HepG2 (cell line): ENCODE results near the gene DOCK11. TPM values are rescaled to one million over a fixed set of nuclear protein-coding genes. Genes with fewer than 3 reads are reported as not detected.

Source experiments
- ATAC-seq: fragments of 200-7000 bp; cut with Tn5 transposase; 3 replicates; pipeline ENCODE4 v1.9.1; 2020; ENCODE audit warnings: mild to moderate bottlenecking, moderate library complexity
- BruUV-seq: library from RNA; stranded (reverse); fragments of 400-500 nt; replicated peaks from 2 replicates; lab custom pipeline; 2021; lab: Mats Ljungman, UMichigan
- CTCF ChIA-PET: fragments of 300-600 bp; formaldehyde crosslinking; extraction: SDS; loops from one replicate; lab custom pipeline; 2021; ENCODE audit warnings: low total read pairs, inconsistent platforms, low intra/inter-chr PET ratio; lab: Yijun Ruan, JAX
- POLR2A ChIA-PET: fragments of 350-600 bp; sonication (Branson Sonifier 250); formaldehyde crosslinking; loops from one replicate; lab custom pipeline; 2020; ENCODE audit warnings: antibody characterized with exemption, inconsistent platforms; lab: Yijun Ruan, JAX
- DNase-seq: peaks from one replicate; pipeline ENCODE4 v3.0.0-alpha.2; 2015; ENCODE audit warnings: low spot score
- FAIRE-seq: peaks from 3 replicates; lab custom pipeline; 2011; peaks lifted over from hg19 to GRCh38; lab: Jason Lieb, UNC
- H2AFZ ChIP-seq: one replicate; pipeline ENCODE4 v1.6.1; 2011; ENCODE audit warnings: low read length, inconsistent platforms
- H3K27ac ChIP-seq: fragments of 300-600 bp; 3 replicates; pipeline ENCODE4 v1.8.0; 2011; ENCODE audit warnings: mixed run types, mild to moderate bottlenecking, mixed read lengths, low read length, inconsistent platforms; ENCODE audit not compliant: insufficient read depth; ENCODE audit errors: extremely low read length
- H3K27me3 ChIP-seq, 2 experiments: fragments of 200-600 bp in 1 of 2; 2 replicates in 1 of 2; 3 replicates in 1 of 2; pipeline versions ENCODE4 v1.6.0 to v1.8.0; 2011; ENCODE audit warnings: low read length in 2 of 2, mild to moderate bottlenecking in 2 of 2, moderate library complexity in 2 of 2, inconsistent platforms in 1 of 2; ENCODE audit not compliant: insufficient read depth in 2 of 2, control insufficient read depth in 1 of 2
- H3K36me3 ChIP-seq, 2 experiments: fragments of 200-600 bp in 1 of 2; replicated peaks in 1 of 2; 2 replicates in 1 of 2; 3 replicates in 1 of 2; pipeline versions ENCODE4 v1.5.1 to v1.8.0; 2011; ENCODE audit warnings: low read length in 2 of 2, inconsistent platforms in 1 of 2; ENCODE audit not compliant: insufficient read depth in 2 of 2, control insufficient read depth in 1 of 2
- H3K4me1 ChIP-seq: 2 replicates; pipeline ENCODE4 v1.5.1; 2012; ENCODE audit warnings: low read length, inconsistent platforms; ENCODE audit not compliant: insufficient read depth
- H3K4me2 ChIP-seq: 2 replicates; pipeline ENCODE4 v1.6.0; 2011; ENCODE audit warnings: low read depth, low read length, inconsistent platforms
- H3K4me3 ChIP-seq, 3 experiments: fragments of 200-600 bp in 1 of 3; sonication (generic), shearing (Covaris generic) in 1 of 3; replicated peaks in 1 of 3; 2 replicates each; pipeline ENCODE4 v1.5.1; 2011 to 2016; ENCODE audit warnings: low read length in 3 of 3, inconsistent platforms in 2 of 3, low read depth in 2 of 3, mild to moderate bottlenecking in 2 of 3, control low read depth in 1 of 3, mixed read lengths in 1 of 3; ENCODE audit not compliant: insufficient read depth in 1 of 3
- H3K79me2 ChIP-seq: one replicate; pipeline ENCODE4 v1.6.1; 2011; ENCODE audit warnings: low read length, inconsistent platforms; ENCODE audit not compliant: insufficient read depth
- H3K9ac ChIP-seq: 2 replicates; pipeline ENCODE4 v1.6.0; 2011; ENCODE audit warnings: mild to moderate bottlenecking, low read depth, low read length, inconsistent platforms; ENCODE audit not compliant: insufficient read depth
- H3K9me3 ChIP-seq: 2 replicates; pipeline ENCODE4 v1.5.1; 2012; ENCODE audit warnings: mild to moderate bottlenecking, low read length
- H4K20me1 ChIP-seq: 2 replicates; pipeline ENCODE4 v1.6.0; 2011; ENCODE audit warnings: inconsistent platforms, mild to moderate bottlenecking, low read length, moderate library complexity; ENCODE audit not compliant: insufficient read depth
- CBX2 ChIP-seq, 2 experiments: fragments of 200-600 bp in 1 of 2; sonication (generic); formaldehyde crosslinking in 1 of 2; IDR thresholded peaks; 2 replicates each; pipeline versions ENCODE4 v1.7.0 to v1.8.1; 2018 to 2022; ENCODE audit warnings: low read depth in 2 of 2, low read length in 1 of 2, mild to moderate bottlenecking in 1 of 2, missing genetic modification reagents in 1 of 2
- FOSL2 ChIP-seq: sonication (generic); formaldehyde crosslinking; IDR thresholded peaks from 2 replicates; pipeline ENCODE4 v1.4.0; 2020; ENCODE audit warnings: missing genetic modification reagents
- HNRNPH1 ChIP-seq: fragments of 200-400 bp; formaldehyde crosslinking; optimal IDR thresholded peaks from 2 replicates; pipeline ENCODE3; 2017; ENCODE audit warnings: mild to moderate bottlenecking, low read depth, low read length
- KMT2A ChIP-seq: sonication (generic); formaldehyde crosslinking; IDR thresholded peaks from 2 replicates; pipeline ENCODE4 v1.4.0; 2020; ENCODE audit warnings: missing genetic modification reagents
- PBX3 ChIP-seq: sonication (generic); formaldehyde crosslinking; IDR thresholded peaks from 2 replicates; pipeline ENCODE4 v1.8.1; 2023; ENCODE audit warnings: missing genetic modification reagents, inconsistent platforms, borderline replicate concordance
- ZBTB7B ChIP-seq: sonication (generic); formaldehyde crosslinking; IDR thresholded peaks from 2 replicates; pipeline ENCODE4 v1.4.0; 2020; ENCODE audit warnings: missing genetic modification reagents
- ZNF816 ChIP-seq: sonication (generic); formaldehyde crosslinking; IDR thresholded peaks from 2 replicates; pipeline ENCODE4 v1.8.0; 2022; ENCODE audit warnings: missing genetic modification reagents, mild to moderate bottlenecking, borderline replicate concordance
- WGBS: methylation state at CpG from one replicate; pipeline ENCODE4 v1.1.6; 2017; ENCODE audit warnings: low lambda C conversion rate; 5-methylcytosine and 5-hydroxymethylcytosine counted together
- in situ Hi-C: cut with HindIII; loops from 2 replicates; pipeline ENCODE4 v1.10.0; 2017; ENCODE audit warnings: low pct_unique_long_range_greater_than_20kb; ENCODE audit not compliant: extremely low pct_ligation_motif_present
- intact Hi-C: fragments of 100-400 bp; cut with micrococcal nuclease; formaldehyde crosslinking; loops from one replicate; pipeline ENCODE4 v1.10.0; 2022; ENCODE audit not compliant: unreplicated experiment
- polyA plus RNA-seq, 8 experiments: library from polyadenylated mRNA; depleted of rRNA in 3 of 8; stranded (reverse) in 7 of 8; unstranded in 1 of 8; fragments of >200 nt; fragmentation: Illumina TruSeq in 4 of 8; extraction: Trizol in 4 of 8; gene quantifications; 2 replicates each; pipeline versions ENCODE4 v1.2.1 to v1.2.3, GENCODE V29; 2011 to 2016; ENCODE audit warnings: low read depth in 4 of 8, missing spikeins in 1 of 8, mixed read lengths in 1 of 8; ENCODE audit not compliant: insufficient read depth in 1 of 8
- total RNA-seq, 5 experiments: library from RNA; depleted of rRNA; stranded (reverse); fragments of >200 nt; fragmentation: Illumina TruSeq; extraction: Trizol; gene quantifications; 2 replicates each; pipeline ENCODE4 v1.2.3, GENCODE V29; 2016; ENCODE audit warnings: low read depth in 1 of 5
- TF ChIP-seq, protein P1 (sequence below): sonication (generic); formaldehyde crosslinking; IDR thresholded peaks from 2 replicates; pipeline ENCODE4 v1.5.0; 2020; ENCODE audit warnings: missing genetic modification reagents, mild to moderate bottlenecking, borderline replicate concordance

The DOCK11 gene
- total and polyA plus RNA-seq, 2 of the 13 experiments (the other 11 are each of a cell fraction or from before 2014, with no cell fraction given) = 0.02 to 0.12 TPM

DNA sequence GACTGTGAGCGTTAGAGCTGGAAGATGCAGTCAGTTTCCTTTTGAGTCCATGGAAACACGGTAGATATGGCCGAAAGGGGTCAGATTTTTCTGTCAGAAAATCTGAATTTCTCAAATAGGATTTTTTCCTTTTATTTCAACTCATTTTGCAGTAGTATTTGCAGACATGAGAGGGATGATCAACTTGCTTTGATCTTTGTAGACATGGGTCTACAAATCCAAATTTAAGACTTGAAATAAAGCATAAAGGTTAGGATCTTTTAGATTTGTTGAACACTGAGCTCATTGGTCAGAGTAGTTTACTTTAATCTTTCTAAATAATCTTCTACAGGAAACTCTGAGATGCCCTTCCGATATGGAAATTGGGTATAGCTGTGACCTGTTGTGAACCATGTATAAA, 44.7 kb downstream of the DOCK11 start:
- H3K4me3 ChIP-seq = no peak overlapping the region
- H4K20me1 ChIP-seq = no peaks in the 10 kb centered on the region
- intact Hi-C loops = no loop called here
- WGBS = 26% methylated on average over 3 of the region's 4 CpGs
- in situ Hi-C loops = no loop called here
- CTCF ChIA-PET = no interaction called here
- H3K4me2 ChIP-seq = no peak overlapping the region
- FAIRE-seq (no peak), DNase-seq (no peak), ATAC-seq (no peak)
- no peaks in the 10 kb centered on the region for H3K79me2 ChIP-seq
- H3K27ac ChIP-seq = no peak overlapping the region
- POLR2A ChIA-PET = no interaction called here
- no peak overlapping the region for H2AFZ ChIP-seq
- H3K36me3 ChIP-seq = no peaks in the 10 kb centered on the region
- no TSS peak for BruUV-seq
- H3K27me3 ChIP-seq = no peaks in the 10 kb centered on the region
- TF ChIP-seq PBX3 (CRISPR knock-in tag) (no peak), ZNF816 (CRISPR knock-in tag) (no peak), ZBTB7B (CRISPR knock-in tag) (no peak), CBX2 (IDR thresholded peaks at IDR 0.05; ENCODE audit: low read depth, low read length) (no peak), CBX2 (CRISPR knock-in tag; IDR thresholded peaks at IDR 0.05; ENCODE audit: low read depth) (no peak), KMT2A (CRISPR knock-in tag) (no peak), HNRNPH1 (no peak), FOSL2 (no peak)
- TF ChIP-seq, protein P1, sequence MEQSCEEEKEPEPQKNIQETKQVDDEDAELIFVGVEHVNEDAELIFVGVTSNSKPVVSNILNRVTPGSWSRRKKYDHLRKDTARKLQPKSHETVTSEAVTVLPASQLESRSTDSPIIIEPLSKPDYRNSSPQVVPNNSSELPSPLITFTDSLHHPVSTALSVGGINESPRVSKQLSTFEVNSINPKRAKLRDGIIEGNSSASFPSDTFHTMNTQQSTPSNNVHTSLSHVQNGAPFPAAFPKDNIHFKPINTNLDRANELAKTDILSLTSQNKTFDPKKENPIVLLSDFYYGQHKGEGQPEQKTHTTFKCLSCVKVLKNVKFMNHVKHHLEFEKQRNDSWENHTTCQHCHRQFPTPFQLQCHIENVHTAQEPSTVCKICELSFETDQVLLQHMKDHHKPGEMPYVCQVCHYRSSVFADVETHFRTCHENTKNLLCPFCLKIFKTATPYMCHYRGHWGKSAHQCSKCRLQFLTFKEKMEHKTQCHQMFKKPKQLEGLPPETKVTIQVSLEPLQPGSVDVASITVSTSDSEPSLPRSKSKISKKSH (CRISPR knock-in tag) = no peak
- H3K9me3 ChIP-seq = no peaks in the 10 kb centered on the region
- no peak overlapping the region for H3K9ac ChIP-seq
- no peaks in the 10 kb centered on the region for H3K4me1 ChIP-seq
